KG1 (cell line): Measurements from ENCODE around the gene UBXN6.

ENCODE experiments used
- DNase-seq: peaks from one replicate; lab custom pipeline; 2025; lab: John Stamatoyannopoulos, UW

UBXN6 gene

DNA sequence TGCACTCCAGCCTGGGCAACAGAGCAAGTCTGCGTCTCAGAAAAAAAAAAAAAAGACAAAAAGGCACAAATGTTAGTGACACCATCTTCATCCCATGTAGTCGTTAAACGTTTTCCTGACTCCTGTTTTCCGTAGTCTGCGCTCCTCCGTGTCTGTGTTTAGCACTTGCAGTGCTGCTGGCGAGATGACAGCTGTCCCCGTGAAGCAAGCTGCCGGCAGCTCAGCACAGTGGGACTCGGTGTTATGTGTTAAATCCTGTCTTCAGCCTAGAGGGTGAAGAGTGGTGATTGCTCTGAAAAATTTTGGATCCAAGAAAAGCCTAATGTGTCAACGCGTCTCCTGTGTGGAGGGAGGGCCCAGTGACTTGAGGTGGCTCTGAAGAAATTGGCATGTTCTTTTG lies 18.4 kb downstream of the UBXN6 start:
- no peak for DNase-seq

DNA sequence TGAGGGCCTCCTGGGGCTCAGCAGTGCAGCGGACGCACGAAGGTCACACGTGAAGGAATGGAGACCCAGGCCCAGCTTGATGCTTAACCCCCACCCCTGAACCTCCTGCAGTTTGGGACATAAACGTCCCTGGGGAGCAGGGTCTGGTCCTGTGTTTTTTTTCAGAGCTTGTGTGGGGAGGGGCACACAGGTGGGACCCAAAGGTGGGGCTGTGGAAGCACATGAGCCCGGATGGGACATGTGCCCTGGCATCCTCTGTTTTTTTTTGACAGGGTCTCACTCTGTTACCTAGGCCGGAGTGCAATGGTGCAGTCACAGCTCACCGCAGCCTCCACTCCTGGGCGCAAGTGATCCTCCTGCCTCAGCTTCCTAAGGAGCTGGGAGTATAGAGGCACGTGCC lies 20.5 kb downstream of the UBXN6 start:
- no peak for DNase-seq

DNA sequence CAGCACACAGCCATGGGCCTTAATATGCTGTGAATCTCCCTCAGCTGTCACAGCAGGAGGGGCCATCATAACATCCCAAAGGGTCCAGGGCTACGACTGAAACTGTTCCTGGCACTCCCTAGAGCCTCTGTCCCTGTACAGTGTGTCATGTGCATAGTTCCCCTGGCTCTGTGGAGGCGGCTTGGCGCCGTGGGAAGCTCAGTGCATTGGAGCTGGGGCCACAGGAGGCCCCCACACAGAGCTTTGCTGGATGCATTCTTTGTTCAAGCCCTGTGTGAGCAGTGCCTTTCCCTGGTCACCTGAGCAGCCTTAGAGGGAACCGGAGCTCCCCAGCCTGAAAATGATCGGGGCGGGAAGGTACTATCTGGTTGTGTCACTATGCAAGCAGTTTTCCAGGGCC lies 21.4 kb downstream of the UBXN6 start:
- DNase-seq: no peak

- no peak for DNase-seq
Observed at GRCh38 chr19:4434391-4434790, 23.2 kb downstream of the UBXN6 start.

GRCh38 chr19:4432918-4433506 lies 24.6 kb downstream of the UBXN6 start:
- no peak for DNase-seq

DNA sequence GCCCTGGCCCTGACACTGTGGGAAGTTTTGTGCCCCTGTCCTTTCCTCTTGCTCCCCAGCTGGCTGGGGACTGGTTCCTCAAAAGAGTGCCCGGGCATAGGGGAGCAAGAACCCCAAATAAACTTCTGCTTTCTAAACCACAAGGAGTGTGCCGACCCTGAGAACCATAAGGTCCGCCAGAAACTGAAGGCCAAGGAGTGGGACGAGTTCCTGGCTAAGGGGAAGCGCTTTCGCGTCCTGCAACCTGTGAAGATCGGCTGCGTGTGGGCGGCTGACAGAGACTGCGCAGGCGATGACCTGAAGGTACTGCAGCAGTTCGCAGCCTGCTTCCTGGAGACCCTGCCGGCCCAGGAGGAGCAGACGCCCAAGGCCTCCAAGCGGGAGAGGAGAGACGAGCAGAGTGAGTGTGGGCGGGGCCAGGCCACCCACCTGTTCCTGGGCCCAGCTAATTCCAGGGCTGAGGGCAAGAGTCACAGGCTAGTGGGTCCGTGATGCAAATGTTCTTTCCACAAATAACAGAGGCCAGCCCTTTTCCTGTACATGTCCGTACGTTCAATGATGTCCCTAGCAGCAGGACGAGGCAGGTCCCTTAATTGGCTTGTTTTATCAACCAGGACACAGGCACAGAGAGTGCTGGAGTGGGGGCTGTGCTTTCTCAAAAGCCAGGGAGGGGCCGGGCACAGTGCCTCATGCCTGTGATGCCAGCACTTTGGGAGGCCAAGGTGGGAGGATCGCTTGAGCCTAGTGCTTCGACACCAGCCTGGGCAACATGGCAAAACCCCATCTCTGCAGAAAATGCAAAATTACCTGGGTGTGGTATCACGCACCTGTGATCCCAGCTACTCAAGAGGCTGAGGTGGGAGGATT lies 25.6 kb downstream of the UBXN6 start:
- DNase-seq: no peak

GRCh38 chr19:4431296-4431695 lies 26.3 kb downstream of the UBXN6 start:
- no peak for DNase-seq

GRCh38 chr19:4430760-4431159 lies 26.8 kb downstream of the UBXN6 start:
- no peak for DNase-seq

DNA sequence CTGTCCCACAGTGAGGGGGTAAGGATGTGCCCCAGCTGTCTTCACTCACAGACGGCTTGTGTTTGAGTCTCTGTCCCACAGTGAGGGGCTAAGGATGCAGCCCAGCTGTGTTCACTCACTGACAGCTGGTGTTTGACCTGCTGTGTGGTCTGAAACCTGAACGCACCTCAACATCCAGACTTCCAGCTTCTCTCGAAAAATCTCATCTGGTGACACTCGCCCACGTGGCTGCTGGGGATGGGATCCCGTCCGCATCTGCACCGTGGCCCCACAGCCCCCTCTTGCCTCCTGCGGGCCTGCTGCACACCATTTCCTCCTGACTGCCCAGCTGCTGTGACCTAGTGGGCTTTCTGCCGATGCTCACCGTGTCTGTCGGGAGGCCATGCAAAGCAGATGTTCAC lies 27.8 kb downstream of the UBXN6 start:
- no peak for DNase-seq

DNA sequence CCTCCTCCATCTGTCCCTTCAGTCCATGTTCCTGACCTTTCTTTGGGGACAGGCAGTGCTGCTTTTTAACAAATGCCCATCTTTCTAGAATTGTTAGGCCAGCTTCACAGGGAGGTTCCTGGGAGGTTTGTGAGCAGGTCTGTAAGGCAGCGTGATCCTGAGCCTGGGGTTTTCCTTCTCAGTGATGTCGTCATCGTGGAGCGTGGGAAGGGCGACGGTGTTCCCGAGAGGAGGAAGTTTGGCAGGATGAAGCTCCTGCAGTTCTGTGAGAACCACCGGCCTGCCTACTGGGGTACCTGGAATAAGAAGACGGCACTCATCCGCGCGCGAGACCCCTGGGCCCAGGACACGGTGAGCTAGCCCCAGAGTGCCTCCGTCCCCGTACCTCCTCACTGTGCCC lies 28.3 kb downstream of the UBXN6 start:
- DNase-seq: no peak

- no peak for DNase-seq
Observed at GRCh38 chr19:4428326-4428975, 29.1 kb downstream of the UBXN6 start.

DNA sequence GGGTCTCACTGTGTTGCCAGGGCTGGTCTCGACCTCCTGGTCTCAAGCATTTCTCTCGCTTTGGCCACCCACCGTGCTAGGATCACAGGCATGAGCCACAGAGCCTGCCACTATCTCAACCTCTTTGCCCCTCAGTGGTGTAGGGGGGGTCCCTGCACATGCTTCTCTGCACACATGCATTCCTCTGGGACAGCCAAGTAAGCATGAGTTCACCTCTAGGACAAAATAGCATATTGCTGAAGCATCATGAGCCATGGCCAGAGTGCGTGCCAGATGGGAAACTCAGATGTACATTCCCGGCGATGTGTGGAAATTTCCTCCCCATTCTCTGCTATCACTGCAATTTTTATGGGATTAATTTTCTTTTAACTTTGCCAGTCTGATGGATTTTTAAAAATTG lies 32.1 kb downstream of the UBXN6 start:
- DNase-seq: no peak

DNA sequence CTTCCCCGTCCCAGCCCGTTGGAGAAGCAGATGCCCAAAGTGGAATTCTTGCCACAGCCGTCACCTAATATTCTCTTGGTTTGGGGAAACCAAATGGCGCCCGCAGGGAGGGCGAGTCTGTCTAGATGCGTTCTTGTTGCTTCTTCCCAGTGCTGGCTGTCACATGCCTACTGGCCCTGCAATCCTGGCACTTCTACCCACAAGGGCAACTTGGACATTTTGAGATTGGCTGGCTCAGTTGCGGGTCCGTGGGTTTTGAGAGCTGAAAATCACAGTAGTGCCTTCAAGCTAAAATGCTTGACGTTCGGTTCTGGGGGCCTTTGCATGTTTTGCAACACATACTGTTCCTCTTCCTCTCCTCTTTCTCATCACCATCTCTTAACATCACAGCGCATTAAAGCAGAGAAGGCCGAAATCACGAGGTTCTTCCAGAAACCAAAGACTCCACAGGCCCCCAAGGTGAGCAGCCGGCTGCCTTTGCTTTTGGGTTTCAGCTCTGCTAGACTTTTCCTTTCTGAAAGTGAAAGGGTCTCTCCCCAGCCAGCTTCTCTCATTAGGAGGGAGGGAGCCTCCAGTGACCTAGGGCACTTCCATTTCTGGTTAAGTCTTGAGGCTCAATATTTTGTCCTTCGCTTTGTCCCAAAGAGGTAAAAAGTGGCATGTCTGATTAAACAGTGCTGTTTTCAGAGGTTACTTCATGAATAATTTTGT lies 34.0 kb downstream of the UBXN6 start:
- no peak for DNase-seq

DNA sequence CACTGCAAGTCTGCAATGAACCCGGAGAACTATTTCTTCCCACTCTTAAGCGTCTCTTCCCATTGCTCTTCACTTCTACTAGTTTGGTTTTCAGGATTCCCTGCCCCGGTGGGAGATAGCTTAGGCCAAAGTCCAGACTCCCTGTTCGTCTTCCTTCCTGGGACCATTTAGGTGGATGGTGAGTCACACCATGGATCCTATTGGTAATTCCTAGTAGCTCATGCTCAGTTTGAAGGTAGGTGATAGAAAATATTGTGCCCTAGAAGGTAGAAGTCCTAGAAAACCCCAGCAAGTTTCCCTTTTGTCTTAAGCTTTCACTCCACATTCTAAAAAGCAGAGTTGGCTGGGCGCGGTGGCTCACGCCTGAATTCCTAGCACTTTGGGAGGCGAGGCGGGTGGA lies 41.3 kb downstream of the UBXN6 start:
- no peak for DNase-seq

DNA sequence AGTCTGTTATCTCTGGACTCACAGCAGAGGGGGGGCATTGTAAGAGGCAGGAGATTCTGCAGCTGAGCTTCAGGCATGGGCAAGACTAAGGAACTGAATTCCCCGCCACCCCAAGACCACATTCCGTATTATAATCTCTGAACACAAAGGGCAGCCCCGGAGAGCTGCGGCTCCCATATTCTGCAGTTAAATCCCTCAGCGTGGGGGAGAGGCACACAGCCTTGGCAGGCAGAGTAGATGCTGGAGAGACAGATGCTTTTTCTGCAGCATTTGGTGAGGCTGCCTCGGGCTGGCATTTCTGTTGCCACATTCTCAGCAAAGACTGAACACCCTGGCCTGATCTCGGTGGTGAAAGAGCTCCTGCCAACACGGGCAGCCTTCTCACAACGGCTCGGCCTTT lies 42.2 kb downstream of the UBXN6 start:
- DNase-seq: no peak

DNA sequence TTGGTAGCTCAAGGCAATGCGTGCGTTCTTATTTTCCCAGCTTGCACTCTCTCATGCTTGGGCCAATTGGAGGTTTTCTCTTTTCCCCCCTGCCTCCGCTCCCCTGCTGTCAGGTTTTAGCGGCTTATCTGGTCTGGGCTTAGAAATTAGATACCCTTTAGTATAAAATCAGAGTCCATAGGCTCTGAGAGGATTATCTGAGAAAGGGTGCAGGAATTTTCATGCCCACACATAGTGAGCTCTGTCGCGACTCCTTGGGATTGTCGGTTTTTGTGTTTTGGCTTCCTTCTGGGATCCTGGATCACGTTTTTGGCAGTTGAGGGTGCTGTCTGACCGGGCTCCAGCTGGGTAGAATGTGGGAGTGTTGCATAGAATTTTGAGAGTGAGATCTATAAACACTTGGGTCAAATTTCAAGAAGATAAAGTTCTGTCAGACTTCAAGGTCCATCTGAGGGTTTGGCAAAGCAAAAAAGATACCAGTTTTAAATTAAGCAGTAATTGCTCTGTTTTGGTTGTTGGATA lies 42.7 kb downstream of the UBXN6 start:
- no peak for DNase-seq

GRCh38 chr19:4414144-4414799 lies 43.3 kb downstream of the UBXN6 start:
- no peak for DNase-seq

DNA sequence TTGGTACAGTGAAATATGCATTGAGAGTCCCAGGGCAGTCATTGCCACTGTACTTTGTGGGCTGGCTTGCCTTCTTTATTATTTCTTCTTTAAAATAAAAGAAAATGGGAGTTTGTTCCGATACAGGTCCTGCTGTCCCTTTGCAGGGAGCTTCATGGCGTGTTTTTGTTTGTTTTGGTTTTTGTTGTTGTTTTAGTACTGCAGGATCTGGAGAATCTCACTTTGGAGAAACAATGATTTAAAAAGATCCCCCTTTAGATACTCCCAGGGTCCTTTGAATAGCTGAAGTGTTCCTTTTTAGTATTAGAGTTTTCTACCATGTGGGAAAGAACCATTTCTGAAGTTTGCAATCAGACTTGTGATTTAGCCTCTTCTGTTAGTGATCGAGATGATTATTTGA lies 44.0 kb downstream of the UBXN6 start:
- no peak for DNase-seq

- no peak for DNase-seq
Observed at GRCh38 chr19:4409123-4409933, 48.3 kb downstream of the UBXN6 start.

DNA sequence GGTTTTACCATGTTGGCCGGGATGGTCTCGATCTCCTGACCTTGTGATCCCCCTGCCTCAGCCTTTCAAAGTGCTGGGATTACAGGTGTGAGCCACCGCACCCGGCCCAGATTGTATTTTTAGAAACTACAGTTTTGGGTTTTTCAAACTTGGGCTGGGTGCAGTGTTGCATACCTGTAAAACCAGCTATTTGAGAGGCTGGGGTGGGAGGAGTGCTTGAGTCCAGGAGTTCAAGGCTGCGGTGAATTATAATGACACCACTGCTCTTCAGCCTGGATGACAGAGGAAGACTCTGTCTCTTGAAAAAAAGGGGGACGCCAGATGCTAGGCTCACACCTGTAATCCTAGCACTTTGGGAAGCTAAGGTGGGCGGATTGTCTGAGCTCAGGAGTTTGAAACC lies 51.0 kb downstream of the UBXN6 start:
- DNase-seq: no peak

DNA sequence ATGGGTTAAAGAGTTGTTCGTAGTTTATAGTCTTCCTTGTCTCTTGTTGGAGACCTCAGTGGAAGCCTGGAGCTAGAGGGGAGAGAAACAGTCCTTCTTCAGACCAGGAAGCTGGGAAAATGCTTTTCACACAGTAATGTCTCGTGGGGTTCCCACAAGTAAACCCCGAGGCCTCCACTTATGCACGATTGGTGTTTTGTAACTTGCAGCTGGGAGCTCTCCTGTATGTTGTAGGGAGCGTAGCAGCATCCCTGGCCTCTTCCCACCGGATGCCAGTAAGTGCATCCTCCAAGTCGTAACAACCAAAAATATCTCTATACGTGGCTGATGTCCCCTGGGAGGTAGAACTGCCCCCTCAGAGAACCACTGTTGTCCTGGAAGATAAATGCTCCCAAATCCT lies 51.6 kb downstream of the UBXN6 start:
- no peak for DNase-seq
